ENCODE data around the gene OR52I2.

OR52I2 gene

GRCh38 chr11:4610258-4610935, 28.9 kb downstream of the OR52I2 start:
- DNase-seq = no peak

GRCh38 chr11:4611986-4612385, 30.4 kb downstream of the OR52I2 start:
- no peak for DNase-seq

DNA sequence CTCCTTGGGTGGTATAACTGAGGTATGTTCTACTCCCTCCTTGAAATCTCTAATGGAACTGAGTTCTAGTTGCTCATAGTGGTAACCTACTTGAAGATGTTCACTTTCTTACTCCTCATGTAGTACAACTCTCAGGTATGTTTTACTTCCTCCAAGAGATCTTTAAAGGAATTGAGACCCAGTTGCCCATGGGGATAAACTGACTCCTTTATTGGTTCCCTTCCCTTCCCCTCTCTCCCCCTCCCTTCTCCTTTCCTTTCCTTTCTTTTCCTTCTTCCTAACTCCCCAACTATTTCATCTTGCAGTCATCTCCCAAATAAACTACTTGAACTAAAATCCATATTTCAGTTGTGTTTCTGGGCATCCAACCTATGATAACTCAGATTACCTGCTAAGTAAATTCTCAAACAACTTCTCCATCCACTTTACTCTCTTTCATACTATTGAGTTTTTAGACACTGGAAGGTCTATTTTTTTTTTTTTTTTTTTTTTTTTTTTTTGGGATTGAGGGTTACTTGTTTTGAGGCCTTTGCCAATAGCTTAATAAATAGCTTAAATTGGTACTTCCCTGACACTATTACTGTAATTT, 34.4 kb downstream of the OR52I2 start:
- DNase-seq = no peak

- no peak for DNase-seq
Observed at GRCh38 chr11:4619514-4619913, 38.0 kb downstream of the OR52I2 start.

DNA sequence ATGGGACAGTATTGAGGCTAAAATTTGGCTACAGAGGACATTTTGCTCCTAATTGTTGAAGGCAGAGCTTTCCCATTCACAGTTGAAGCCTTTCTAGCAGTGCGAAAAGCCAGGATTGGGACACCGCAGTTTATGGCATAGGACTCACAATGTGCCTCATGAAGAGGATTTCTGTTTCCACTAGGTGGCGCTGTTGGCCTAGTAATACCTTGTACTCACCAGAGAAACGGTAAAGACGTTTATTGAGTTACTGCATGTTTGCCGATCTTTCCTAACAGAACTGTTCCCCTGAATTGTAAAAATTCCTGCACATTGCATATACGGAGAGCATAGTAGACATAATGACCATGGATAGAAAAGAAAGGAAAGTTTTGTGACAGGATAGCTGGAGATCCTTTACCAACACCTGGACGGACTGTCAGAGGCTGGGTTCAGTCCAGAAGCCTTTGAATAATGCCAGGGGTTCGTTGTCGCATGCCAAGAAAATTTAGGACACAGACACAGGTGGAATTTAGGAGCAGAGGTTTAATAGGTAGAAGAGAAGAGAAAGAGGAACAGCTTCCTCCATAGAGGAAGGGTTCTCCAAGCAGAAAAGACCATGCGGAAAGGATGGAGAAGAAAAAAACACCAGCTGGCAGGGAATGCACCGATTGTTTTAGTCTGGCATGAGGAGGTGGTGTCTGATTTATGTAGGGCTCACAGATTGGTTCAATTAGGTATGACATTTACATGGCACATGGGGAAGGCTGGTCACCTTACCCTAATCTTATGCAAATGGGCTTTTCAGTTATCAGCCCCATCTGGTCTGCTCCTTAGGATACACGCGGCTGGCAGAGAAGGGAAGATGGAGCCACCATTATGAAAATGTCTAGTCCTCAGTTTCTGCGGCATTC, 44.9 kb downstream of the OR52I2 start:
- peak; percentile 74 for DNase-seq

GRCh38 chr11:4636136-4636535, 54.6 kb downstream of the OR52I2 start:
- DNase-seq = no peak

DNA sequence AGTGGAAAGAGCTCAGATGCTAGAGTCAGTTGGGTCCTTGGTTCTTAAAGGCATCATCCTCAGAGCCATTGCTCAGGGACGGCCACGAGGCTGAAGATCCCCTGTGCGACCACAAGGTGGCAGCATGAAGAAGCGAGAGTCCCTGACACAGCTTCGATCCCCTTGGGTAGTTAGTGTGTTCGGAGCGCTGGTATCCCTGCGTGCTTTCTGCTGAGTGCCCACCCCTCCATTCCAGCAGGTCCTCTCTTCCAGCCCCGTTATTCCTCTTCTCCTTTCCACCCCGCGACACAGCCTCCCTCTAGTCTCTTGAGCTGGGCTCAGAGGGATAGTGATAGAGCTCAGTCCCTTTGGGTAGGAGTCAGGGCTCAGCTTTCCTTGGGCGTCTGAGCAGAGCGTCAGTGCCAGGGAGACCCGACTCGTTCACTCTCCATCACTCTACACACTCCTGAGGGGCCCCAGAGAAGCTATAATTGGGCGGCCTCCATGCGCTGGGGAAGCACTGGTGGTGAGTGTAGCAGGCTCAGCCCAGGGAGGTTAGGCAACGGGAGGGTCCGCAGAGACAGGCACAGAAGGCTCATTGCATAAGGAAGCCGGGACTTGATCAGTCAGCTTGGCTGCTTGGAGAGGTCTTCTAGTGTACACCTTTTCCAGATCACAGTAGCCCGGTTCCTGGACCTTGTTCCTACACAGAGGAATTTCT, 55.6 kb downstream of the OR52I2 start, which contains the start of gene OR51D1:
OR51D1 (plus strand) TSS at position 516 of the 700 bp plus-strand sequence. CDS start 2,314 bp downstream, outside the sequence.
- peak; percentile 51 for DNase-seq

DNA sequence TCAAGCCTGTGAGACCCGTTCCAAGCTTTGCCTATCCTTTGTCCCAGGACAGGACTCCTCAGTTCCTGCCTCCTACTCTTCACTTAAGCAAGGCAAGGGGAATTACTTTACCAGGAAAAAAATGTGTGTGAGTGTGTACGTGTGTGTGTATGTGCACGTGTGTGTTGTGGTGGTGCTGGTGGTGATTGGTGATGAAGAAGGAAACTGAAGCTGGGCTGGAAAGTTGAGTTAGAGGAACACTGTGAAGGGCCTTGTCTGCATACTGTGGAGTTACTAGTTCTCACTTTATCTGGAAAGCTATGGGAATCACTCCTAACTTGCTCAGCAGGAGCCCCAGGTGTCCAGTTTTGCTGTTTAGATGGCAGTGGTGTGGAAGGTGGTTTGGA, 56.1 kb downstream of the OR52I2 start:
- DNase-seq = no peak

DNA sequence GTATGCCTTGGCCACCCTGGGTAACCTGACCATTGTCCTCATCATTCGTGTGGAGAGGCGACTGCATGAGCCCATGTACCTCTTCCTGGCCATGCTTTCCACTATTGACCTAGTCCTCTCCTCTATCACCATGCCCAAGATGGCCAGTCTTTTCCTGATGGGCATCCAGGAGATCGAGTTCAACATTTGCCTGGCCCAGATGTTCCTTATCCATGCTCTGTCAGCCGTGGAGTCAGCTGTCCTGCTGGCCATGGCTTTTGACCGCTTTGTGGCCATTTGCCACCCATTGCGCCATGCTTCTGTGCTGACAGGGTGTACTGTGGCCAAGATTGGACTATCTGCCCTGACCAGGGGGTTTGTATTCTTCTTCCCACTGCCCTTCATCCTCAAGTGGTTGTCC, 58.4 kb downstream of the OR52I2 start:
- DNase-seq = no peak

DNA sequence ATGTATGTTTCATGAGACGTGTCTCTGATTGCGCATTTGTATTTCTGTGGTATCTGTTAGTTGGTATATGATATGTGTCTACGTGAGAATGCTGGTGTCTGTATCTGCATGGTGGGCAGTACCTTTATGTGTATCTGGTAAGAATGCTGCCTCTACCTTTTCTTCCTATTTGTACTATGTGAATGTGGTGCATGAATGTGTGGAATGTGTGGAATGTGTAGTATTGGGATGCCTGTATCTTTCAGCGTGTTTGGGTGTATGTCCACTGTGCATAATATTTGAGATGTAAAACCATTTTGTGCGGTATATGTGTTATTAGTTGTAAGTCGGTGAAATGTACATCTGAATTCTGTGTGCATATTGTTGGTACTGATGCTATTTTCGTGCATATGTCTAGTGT, 60.0 kb downstream of the OR52I2 start:
- DNase-seq = no peak

GRCh38 chr11:4642043-4642442, 60.5 kb downstream of the OR52I2 start:
- no peak for DNase-seq

Data from RPMI8226 (cell line).